HCT116 (cell line): ENCODE measurements around the gene KPNA1. TPM values are rescaled to one million over a fixed set of nuclear protein-coding genes. Genes with fewer than 3 reads are reported as not detected.

Experiments used
- ATAC-seq: fragments of 200-7000 bp; cut with Tn5 transposase; 2 replicates; pipeline ENCODE4 v1.9.1; 2020; ENCODE audit warnings: mild to moderate bottlenecking, moderate library complexity
- BruUV-seq: library from RNA; stranded (reverse); fragments of 400-500 nt; replicated peaks from 2 replicates; lab custom pipeline; 2021; lab: Mats Ljungman, UMichigan
- CTCF ChIA-PET: fragments of 300-600 bp; sonication (Branson Sonifier 250); formaldehyde crosslinking; loops from one replicate; lab custom pipeline; 2021; ENCODE audit warnings: antibody characterized with exemption; lab: Charles Lee
- POLR2A ChIA-PET: fragments of 300-600, 350-600 bp; sonication (Branson Sonifier 250); formaldehyde crosslinking; loops from one replicate; lab custom pipeline; 2021; ENCODE audit warnings: antibody characterized with exemption; lab: Charles Lee
- RAD21 ChIA-PET, 2 experiments: fragments of 300-600 bp; sonication (Branson Sonifier 250); formaldehyde crosslinking; loops; one replicate each; lab custom pipeline; 2023; ENCODE audit warnings: low total read pairs in 2 of 2; ENCODE audit not compliant: uncharacterized antibody in 2 of 2, unreplicated experiment in 2 of 2, low non-redundant PET in 1 of 2; lab: Charles Lee
- DNase-seq: peaks from one replicate; pipeline ENCODE4 v3.0.0-alpha.2; 2010; ENCODE audit warnings: low read depth, low spot score
- H2AFZ ChIP-seq: fragments of 200-600 bp; shearing (Covaris generic), sonication (generic); 2 replicates; pipeline ENCODE4 v1.6.1; 2017; ENCODE audit warnings: low read depth, mixed run types, mixed read lengths, antibody characterized with exemption, low read length; ENCODE audit not compliant: poor library complexity, severe bottlenecking
- H3K27ac ChIP-seq: 2 replicates; pipeline ENCODE4 v1.5.1; 2012; ENCODE audit warnings: low read depth, low read length
- H3K27me3 ChIP-seq: fragments of 200-600 bp; sonication (generic); 2 replicates; pipeline ENCODE4 v1.6.1; 2016; ENCODE audit warnings: mixed run types, low read length, mixed read lengths; ENCODE audit not compliant: insufficient read depth
- H3K36me3 ChIP-seq, 2 experiments: fragments of 200-500 bp in 1 of 2; fragments of 200-600 bp in 1 of 2; sonication (Bioruptor generic) in 1 of 2; sonication (generic) in 1 of 2; 2 replicates each; pipeline versions ENCODE4 v1.5.1 to v1.6.1; 2014 to 2016; ENCODE audit warnings: low read length in 2 of 2, inconsistent platforms in 1 of 2, mixed read lengths in 1 of 2, mixed run types in 1 of 2; ENCODE audit not compliant: insufficient read depth in 2 of 2, control insufficient read depth in 1 of 2
- H3K4me1 ChIP-seq, 2 experiments: fragments of 200-600 bp in 1 of 2; sonication (generic) in 1 of 2; 2 replicates each; pipeline versions ENCODE4 v1.5.1 to v1.6.1; 2012 to 2017; ENCODE audit warnings: low read length in 2 of 2, inconsistent platforms in 1 of 2, mild to moderate bottlenecking in 1 of 2, mixed read lengths in 1 of 2, mixed run types in 1 of 2, moderate library complexity in 1 of 2; ENCODE audit not compliant: insufficient read depth in 2 of 2, control insufficient read depth in 1 of 2
- H3K4me2 ChIP-seq: fragments of 200-600 bp; sonication (generic); 2 replicates; pipeline ENCODE4 v1.6.1; 2017; ENCODE audit warnings: mixed run types, low read length, mixed read lengths
- H3K4me3 ChIP-seq, 2 experiments: fragments of 200-600 bp in 1 of 2; sonication (generic) in 1 of 2; replicated peaks in 1 of 2; 2 replicates each; pipeline ENCODE4 v1.5.1; 2011 to 2016; ENCODE audit warnings: low read length in 2 of 2, control low read depth in 1 of 2, low read depth in 1 of 2, mild to moderate bottlenecking in 1 of 2, mixed read lengths in 1 of 2, mixed run types in 1 of 2
- H3K79me2 ChIP-seq: fragments of 200-600 bp; sonication (generic); 2 replicates; pipeline ENCODE4 v1.6.1; 2017; ENCODE audit warnings: mild to moderate bottlenecking, mixed run types, low read length, moderate library complexity, mixed read lengths; ENCODE audit not compliant: insufficient read depth
- H3K9ac ChIP-seq: fragments of 200-600 bp; sonication (generic); 2 replicates; pipeline ENCODE4 v1.6.1; 2016; ENCODE audit warnings: low read length, mixed read lengths
- H3K9me2 ChIP-seq: fragments of 200-600 bp; sonication (generic), shearing (Covaris generic); 2 replicates; pipeline ENCODE4 v1.6.1; 2017; ENCODE audit warnings: mixed run types, mild to moderate bottlenecking, moderate library complexity; ENCODE audit not compliant: insufficient read depth
- H3K9me3 ChIP-seq, 2 experiments: fragments of 200-500 bp in 1 of 2; fragments of 200-600 bp in 1 of 2; sonication (Bioruptor generic) in 1 of 2; sonication (generic) in 1 of 2; 2 replicates each; pipeline ENCODE4 v1.6.1; 2014 to 2017; ENCODE audit warnings: low read length in 2 of 2, mixed read lengths in 2 of 2, inconsistent platforms in 1 of 2, low read depth in 1 of 2, mild to moderate bottlenecking in 1 of 2, mixed run types in 1 of 2, moderate library complexity in 1 of 2; ENCODE audit not compliant: control insufficient read depth in 1 of 2, insufficient read depth in 1 of 2
- H4K20me1 ChIP-seq: fragments of 200-600 bp; sonication (generic), shearing (Covaris generic); 2 replicates; pipeline ENCODE4 v1.6.1; 2017; ENCODE audit warnings: mixed run types, mild to moderate bottlenecking, moderate library complexity; ENCODE audit not compliant: insufficient read depth
- ATF3 ChIP-seq: IDR thresholded peaks from 2 replicates; pipeline ENCODE4 v1.6.1; 2012
- CBX3 ChIP-seq: IDR thresholded peaks from 2 replicates; pipeline ENCODE4 v1.6.1; 2012; ENCODE audit warnings: low read depth
- ELF1 ChIP-seq: IDR thresholded peaks from 2 replicates; pipeline ENCODE4 v1.6.1; 2012; ENCODE audit warnings: low read depth, borderline replicate concordance
- EZH2 ChIP-seq: fragments of 200-600 bp; sonication (generic); IDR thresholded peaks from 2 replicates; pipeline ENCODE4 v1.6.1; 2017; ENCODE audit warnings: antibody characterized with exemption, mixed run types
- FOSL1 ChIP-seq: IDR thresholded peaks from 2 replicates; pipeline ENCODE4 v1.6.1; 2012; ENCODE audit warnings: low read depth
- REST ChIP-seq: IDR thresholded peaks from 2 replicates; pipeline ENCODE4 v1.6.1; 2012; ENCODE audit warnings: low read depth
- SIN3A ChIP-seq: IDR thresholded peaks from 2 replicates; pipeline ENCODE4 v1.6.1; 2012; ENCODE audit warnings: low read depth
- SP1 ChIP-seq: IDR thresholded peaks from 2 replicates; pipeline ENCODE4 v1.6.1; 2012; ENCODE audit warnings: low read depth
- SRF ChIP-seq: IDR thresholded peaks from 2 replicates; pipeline ENCODE4 v1.6.1; 2012; ENCODE audit warnings: low read depth
- ZBTB33 ChIP-seq: IDR thresholded peaks from 2 replicates; pipeline ENCODE4 v1.6.1; 2011; ENCODE audit warnings: mild to moderate bottlenecking, low read length, moderate library complexity; ENCODE audit not compliant: insufficient replicate concordance; ENCODE audit errors: extremely low read depth
- ZFX ChIP-seq: fragments of 450-650 bp; IDR thresholded peaks from 2 replicates; pipeline ENCODE4 v1.6.1; 2017
- intact Hi-C: fragments of 100-400 bp; cut with micrococcal nuclease; formaldehyde crosslinking; loops from 2 replicates; pipeline ENCODE4 v1.10.0; 2022
- total RNA-seq: library from RNA; stranded (reverse); gene quantifications from one replicate; pipeline ENCODE4 v1.2.1, GENCODE V29; 2021; ENCODE audit not compliant: unreplicated experiment

KPNA1 gene
- total RNA-seq, 1 experiment from 2014 or later: 73.4 TPM

DNA sequence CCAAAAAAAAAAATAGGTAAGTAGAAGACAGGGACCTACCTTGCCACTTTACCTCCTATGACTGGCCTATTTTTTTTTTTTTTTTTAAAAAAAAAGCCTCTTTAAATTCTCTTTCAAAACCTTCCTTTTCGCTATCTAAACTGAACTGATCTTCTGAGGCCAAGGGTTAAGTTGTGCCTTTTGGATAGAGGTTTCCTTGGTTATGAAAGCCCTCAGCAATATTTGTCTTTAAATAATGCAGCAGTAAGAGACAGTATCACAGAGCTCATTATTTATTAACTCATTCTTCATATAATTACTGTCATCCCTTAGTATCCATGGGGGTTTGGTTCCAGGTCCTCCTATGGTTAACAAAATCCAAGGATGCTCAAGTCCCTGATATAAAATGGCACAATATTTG is 140.7 kb downstream of the KPNA1 start:
- Histone ChIP-seq H3K36me3 (peaks cover 2 to 15% of the 10 kb centered on the region in 2 experiments; a peak in 1 of 4 replicates), H3K9me3 (no peaks in the 10 kb centered on the region), H3K9me2 (no peaks in the 10 kb centered on the region), H3K4me2 (no peak overlapping the region), H2AFZ (no peak overlapping the region), H3K4me1 (no peaks in the 10 kb centered on the region), H3K4me3 (no peak overlapping the region), H3K79me2 (peaks cover 99% of the 10 kb centered on the region), H3K9ac (no peak overlapping the region), H3K27ac (no peak overlapping the region), H4K20me1 (no peaks in the 10 kb centered on the region), H3K27me3 (no peaks in the 10 kb centered on the region)
- ChIA-PET RAD21 (no interaction called here), CTCF (interaction anchor here (0.7 kb wide), 1 partner anchor 10 kb away, joined by 3 read pairs; the partner anchor contains the start of gene FAM162A), POLR2A (no interaction called here)
- intact Hi-C loops: no loop called here
- no peak for DNase-seq
- no peak for ATAC-seq
- BruUV-seq: no TSS peak
- TF ChIP-seq REST (no peak), SRF (no peak), ZFX (no peak), EZH2 (no peak), CBX3 (no peak), SIN3A (no peak), ELF1 (no peak), ZBTB33 (no peak), FOSL1 (no peak), ATF3 (no peak), SP1 (no peak)

Other genes with a start within 250 kb of the KPNA1 start
- gene CSTA, start 189.7 kb downstream of the KPNA1 start, total RNA-seq: 11.0 TPM
- gene MIX23, start 131.7 kb downstream of the KPNA1 start, total RNA-seq: 76.2 TPM
- gene FAM162A, start 130.8 kb downstream of the KPNA1 start, total RNA-seq: 74.1 TPM
- 3.4 TPM for gene WDR5B, start 98.9 kb downstream of the KPNA1 start, total RNA-seq
- gene PARP9, start 49.4 kb upstream of the KPNA1 start, total RNA-seq: 9.5 TPM
- 13.1 TPM for gene DTX3L, start 49.4 kb upstream of the KPNA1 start, total RNA-seq
- 0.12 TPM for gene PARP15, start 62.7 kb upstream of the KPNA1 start, total RNA-seq
- gene PARP14, start 165.9 kb upstream of the KPNA1 start, total RNA-seq: 12.2 TPM